Fibroblast of lung (primary cell): ENCODE measurements around the gene FAM180A. TPM values are rescaled to one million over a fixed set of nuclear protein-coding genes. Genes with fewer than 3 reads are reported as not detected.

Experiments
- DNase-seq, 2 donors: peaks; one replicate each; pipeline versions ENCODE4 v3.0.0 to v3.0.0-alpha.2; 2010; ENCODE audit warnings: low read depth in 2 of 2
- H2AFZ ChIP-seq: 2 replicates; pipeline ENCODE4 v1.5.1; 2012; ENCODE audit warnings: low read length, control low read depth, inconsistent platforms
- H3K27ac ChIP-seq: 2 replicates; pipeline ENCODE4 v1.5.1; 2011; ENCODE audit warnings: low read length, control low read depth; ENCODE audit not compliant: insufficient read depth
- H3K27me3 ChIP-seq: 2 replicates; pipeline ENCODE4 v1.5.1; 2011; ENCODE audit warnings: mild to moderate bottlenecking, low read length; ENCODE audit not compliant: control insufficient read depth, insufficient read depth
- H3K36me3 ChIP-seq: 2 replicates; pipeline ENCODE4 v1.5.1; 2011; ENCODE audit warnings: low read length; ENCODE audit not compliant: control insufficient read depth, insufficient read depth
- H3K4me1 ChIP-seq: 2 replicates; pipeline ENCODE4 v1.5.1; 2011; ENCODE audit warnings: low read length; ENCODE audit not compliant: control insufficient read depth, insufficient read depth; ENCODE audit errors: extremely low read depth
- H3K4me2 ChIP-seq: 2 replicates; pipeline ENCODE4 v1.5.1; 2011; ENCODE audit warnings: low read length, control low read depth; ENCODE audit not compliant: insufficient read depth; ENCODE audit errors: extremely low read depth
- H3K4me3 ChIP-seq, 4 experiments: fragments of 200-600 bp in 1 of 4; sonication (generic) in 1 of 4; replicated peaks in 1 of 4; 2 replicates each; pipeline ENCODE4 v1.5.1; 2011 to 2016; ENCODE audit warnings: low read length in 4 of 4, low read depth in 3 of 4, mild to moderate bottlenecking in 3 of 4, control low read depth in 2 of 4, inconsistent platforms in 1 of 4, mixed read lengths in 1 of 4; ENCODE audit not compliant: insufficient read depth in 1 of 4; ENCODE audit errors: control extremely low read depth in 1 of 4
- H3K79me2 ChIP-seq: 2 replicates; pipeline ENCODE4 v1.5.1; 2012; ENCODE audit warnings: mild to moderate bottlenecking, low read length, inconsistent platforms; ENCODE audit not compliant: control insufficient read depth, insufficient read depth
- H3K9ac ChIP-seq: 2 replicates; pipeline ENCODE4 v1.5.1; 2011; ENCODE audit warnings: mild to moderate bottlenecking, low read length, control low read depth; ENCODE audit not compliant: insufficient read depth
- H3K9me3 ChIP-seq: 2 replicates; pipeline ENCODE4 v1.5.1; 2012; ENCODE audit warnings: low read depth, low read length; ENCODE audit not compliant: control insufficient read depth, insufficient read depth
- H4K20me1 ChIP-seq: 2 replicates; pipeline ENCODE4 v1.5.1; 2011; ENCODE audit warnings: low read length; ENCODE audit not compliant: control insufficient read depth, insufficient read depth; ENCODE audit errors: extremely low read depth
- EZH2 ChIP-seq: IDR thresholded peaks from 2 replicates; pipeline ENCODE4 v1.5.1; 2012; ENCODE audit warnings: low read length, control low read depth, mild to moderate bottlenecking; ENCODE audit errors: missing control alignments
- polyA plus RNA-seq, 2 donors: library from polyadenylated mRNA; depleted of rRNA in 1 of 2; stranded (reverse) in 1 of 2; unstranded in 1 of 2; fragments of >200 nt; gene quantifications; 2 replicates each; pipeline ENCODE4 v1.2.1, GENCODE V29; 2011 to 2012; ENCODE audit warnings: missing spikeins in 1 of 2
- total RNA-seq: library from RNA; depleted of rRNA; stranded (reverse); fragments of >200 nt; gene quantifications from 2 replicates; pipeline ENCODE4 v1.2.1, GENCODE V29; 2014
- TF ChIP-seq, protein P1 (sequence below), 2 donors: IDR thresholded peaks in 1 of 2; conservative IDR thresholded peaks in 1 of 2; 1 replicate in 1 of 2; 2 replicates in 1 of 2; pipeline ENCODE4 v1.5.1; 2011 to 2012; ENCODE audit warnings: low read length in 2 of 2, control low read depth in 1 of 2, inconsistent platforms in 1 of 2, low read depth in 1 of 2, mild to moderate bottlenecking in 1 of 2

Gene FAM180A
- total and polyA plus RNA-seq, 2 donors (not counting 1 experiment from before 2014, with no cell fraction given): 15.6 to 38.5 TPM

DNA sequence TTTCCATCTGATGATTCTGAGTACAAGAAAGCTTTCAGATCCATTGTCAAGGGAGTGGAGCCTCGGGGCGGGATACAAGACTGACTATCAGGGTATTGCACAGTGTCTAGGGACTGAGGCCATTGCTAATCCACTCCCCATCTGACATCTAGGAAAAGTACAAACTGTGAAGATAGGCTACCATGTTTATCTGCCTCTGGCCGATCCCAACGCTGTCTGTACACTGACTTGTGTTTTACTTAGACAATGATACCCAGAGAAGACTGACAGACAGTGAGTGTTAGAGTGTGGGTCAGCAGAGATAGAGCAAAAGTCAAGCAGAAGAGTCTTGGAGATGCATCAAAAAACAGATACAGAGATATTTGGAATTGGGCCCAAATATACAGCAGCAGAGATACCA, 17.5 kb downstream of the FAM180A start:
- no peaks in the 10 kb centered on the region for H3K4me1 ChIP-seq
- peaks cover 8% of the 10 kb centered on the region for H3K36me3 ChIP-seq
- no peak for DNase-seq
- peaks cover 2% of the 10 kb centered on the region for H3K79me2 ChIP-seq
- H2AFZ ChIP-seq: no peak overlapping the region
- TF ChIP-seq, protein P1, sequence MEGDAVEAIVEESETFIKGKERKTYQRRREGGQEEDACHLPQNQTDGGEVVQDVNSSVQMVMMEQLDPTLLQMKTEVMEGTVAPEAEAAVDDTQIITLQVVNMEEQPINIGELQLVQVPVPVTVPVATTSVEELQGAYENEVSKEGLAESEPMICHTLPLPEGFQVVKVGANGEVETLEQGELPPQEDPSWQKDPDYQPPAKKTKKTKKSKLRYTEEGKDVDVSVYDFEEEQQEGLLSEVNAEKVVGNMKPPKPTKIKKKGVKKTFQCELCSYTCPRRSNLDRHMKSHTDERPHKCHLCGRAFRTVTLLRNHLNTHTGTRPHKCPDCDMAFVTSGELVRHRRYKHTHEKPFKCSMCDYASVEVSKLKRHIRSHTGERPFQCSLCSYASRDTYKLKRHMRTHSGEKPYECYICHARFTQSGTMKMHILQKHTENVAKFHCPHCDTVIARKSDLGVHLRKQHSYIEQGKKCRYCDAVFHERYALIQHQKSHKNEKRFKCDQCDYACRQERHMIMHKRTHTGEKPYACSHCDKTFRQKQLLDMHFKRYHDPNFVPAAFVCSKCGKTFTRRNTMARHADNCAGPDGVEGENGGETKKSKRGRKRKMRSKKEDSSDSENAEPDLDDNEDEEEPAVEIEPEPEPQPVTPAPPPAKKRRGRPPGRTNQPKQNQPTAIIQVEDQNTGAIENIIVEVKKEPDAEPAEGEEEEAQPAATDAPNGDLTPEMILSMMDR (conservative IDR thresholded peaks at IDR 0.05 in 1 of 2, IDR thresholded peaks at IDR 0.05 in 1 of 2; ENCODE audit: low read depth in 1 of 2, low read length in 2 of 2): no peak
- no peak for TF ChIP-seq EZH2
- no peak overlapping the region for H3K27ac ChIP-seq
- no peak overlapping the region for H3K4me2 ChIP-seq
- H3K9ac ChIP-seq: no peak overlapping the region
- H3K4me3 ChIP-seq: no peak overlapping the region
- no peaks in the 10 kb centered on the region for H3K9me3 ChIP-seq
- H3K27me3 ChIP-seq: no peaks in the 10 kb centered on the region
- no peaks in the 10 kb centered on the region for H4K20me1 ChIP-seq

DNA sequence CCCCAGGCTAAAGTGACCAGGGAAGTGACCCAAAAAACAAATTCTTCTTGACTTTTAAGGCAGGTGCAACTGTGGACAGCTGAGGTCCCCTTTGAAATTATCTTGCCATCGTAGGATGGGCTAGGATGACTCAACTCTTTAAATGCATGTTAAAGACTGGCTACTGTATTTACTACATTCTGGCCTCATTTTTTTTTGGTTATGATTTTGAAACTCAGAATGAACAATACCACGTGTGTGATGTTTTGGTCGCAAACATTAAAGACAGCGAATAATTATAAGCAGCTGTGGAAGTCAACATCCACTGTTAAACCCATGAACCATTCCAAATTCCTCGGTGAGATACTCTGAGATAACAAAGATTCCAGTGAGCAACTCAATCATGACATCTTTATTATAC, 19.4 kb downstream of the FAM180A start:
- no peak for DNase-seq
- Histone ChIP-seq H3K79me2 (no peaks in the 10 kb centered on the region), H3K4me1 (no peaks in the 10 kb centered on the region), H3K27ac (no peak overlapping the region), H3K27me3 (no peaks in the 10 kb centered on the region), H4K20me1 (no peaks in the 10 kb centered on the region), H3K36me3 (peaks cover 8% of the 10 kb centered on the region), H3K9me3 (no peaks in the 10 kb centered on the region), H3K4me2 (no peak overlapping the region), H2AFZ (no peak overlapping the region), H3K4me3 (no peak overlapping the region), H3K9ac (no peak overlapping the region)
- TF ChIP-seq, protein P1 (conservative IDR thresholded peaks at IDR 0.05 in 1 of 2, IDR thresholded peaks at IDR 0.05 in 1 of 2; ENCODE audit: low read depth in 1 of 2, low read length in 2 of 2): no peak
- TF ChIP-seq EZH2: no peak

DNA sequence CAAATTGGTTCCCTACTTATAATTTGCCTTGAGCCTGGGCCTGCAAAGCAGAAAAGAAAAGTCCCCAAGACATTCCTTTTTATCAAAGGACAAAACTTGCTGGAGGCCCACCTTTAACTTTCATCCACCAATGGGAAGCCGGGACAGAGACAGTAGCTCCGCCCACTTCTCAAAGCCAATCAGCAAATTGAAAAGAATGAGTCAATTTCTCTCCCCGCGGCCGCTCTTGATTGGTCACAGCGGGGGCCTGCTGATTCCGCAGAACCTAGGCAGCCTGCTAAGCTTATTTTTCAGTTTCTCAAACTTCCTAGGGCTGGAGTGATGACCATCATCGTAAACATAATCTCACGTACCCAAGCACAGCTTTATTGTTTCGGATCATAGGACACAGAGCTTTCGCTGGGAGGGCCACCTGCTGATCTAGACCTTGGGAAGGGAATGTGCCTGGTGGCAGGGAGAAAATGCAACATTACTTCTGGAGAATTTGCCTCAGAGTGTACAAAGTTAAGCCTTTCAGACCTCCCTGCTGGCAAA, 20.4 kb downstream of the FAM180A start, which contains the start of gene SLC13A4:
Gene SLC13A4 (minus strand): TSS at position 51 of the 534 bp plus-strand sequence. CDS start 690 bp downstream, outside the sequence.
- Histone ChIP-seq H2AFZ (no peak within 1 kb of the TSS), H3K4me3 (no peak within 1 kb of the TSS), H3K4me2 (no peak within 1 kb of the TSS), H3K9ac (no peak within 1 kb of the TSS), H3K79me2 (no peaks in the 10 kb centered on the region), H3K27me3 (no peaks in the 10 kb centered on the region), H3K27ac (no peak within 1 kb of the TSS), H3K9me3 (no peaks in the 10 kb centered on the region), H4K20me1 (no peaks in the 10 kb centered on the region), H3K36me3 (peaks cover 2% of the 10 kb centered on the region), H3K4me1 (no peaks in the 10 kb centered on the region)
- TF ChIP-seq EZH2: no peak
- TF ChIP-seq, protein P1 (conservative IDR thresholded peaks at IDR 0.05 in 1 of 2, IDR thresholded peaks at IDR 0.05 in 1 of 2; ENCODE audit: low read depth in 1 of 2, low read length in 2 of 2): no peak
- no peak for DNase-seq
